Stimulated activated CD8-positive, alpha-beta memory T cell treated with anti-CD3 and anti-CD28 coated beads, Interleukin-2, amount 100 ng/mL, for 48 hours (primary cell): ENCODE measurements around the gene KRT76.
"Not testable (repeated sequence)": the region's sequence is repeated elsewhere in the genome, so short reads cannot be mapped to it uniquely, and the experiment has no call there.

Source experiments
- DNase-seq, 2 donors: peaks; one replicate each; pipeline ENCODE4 v3.0.0-alpha.2; 2020; ENCODE audit warnings: low read depth in 2 of 2

The KRT76 gene

DNA sequence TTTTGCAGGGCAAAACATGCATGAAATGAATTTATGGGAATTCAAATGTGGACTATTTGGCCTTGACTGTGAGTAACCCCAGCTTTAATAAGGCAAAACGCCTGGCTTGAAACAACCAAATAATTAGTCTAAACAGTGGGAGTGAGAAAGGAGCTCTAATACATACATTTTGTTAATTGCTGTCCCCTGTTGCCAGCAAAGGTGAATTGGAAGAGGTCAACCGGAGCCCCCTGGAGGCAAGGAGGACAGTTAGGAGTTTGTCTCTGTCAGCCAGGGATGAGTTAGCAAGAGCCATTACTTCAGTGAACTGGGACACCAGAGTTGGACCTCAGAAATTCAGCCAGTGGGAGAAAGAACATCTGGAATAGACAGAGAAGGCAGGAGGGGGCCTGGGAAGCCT, 17.4 kb downstream of the KRT76 start:
- no peak for DNase-seq

GRCh38 chr12:52759218-52759617, 17.9 kb downstream of the KRT76 start:
- DNase-seq = no peak

- no peak for DNase-seq
Observed at GRCh38 chr12:52757449-52758176, 19.5 kb downstream of the KRT76 start.

- no peak for DNase-seq
Observed at GRCh38 chr12:52756281-52756960, 20.7 kb downstream of the KRT76 start.

GRCh38 chr12:52755533-52755932, 21.6 kb downstream of the KRT76 start:
- DNase-seq = no peak

GRCh38 chr12:52754135-52754534, 23.0 kb downstream of the KRT76 start:
- DNase-seq = no peak

DNA sequence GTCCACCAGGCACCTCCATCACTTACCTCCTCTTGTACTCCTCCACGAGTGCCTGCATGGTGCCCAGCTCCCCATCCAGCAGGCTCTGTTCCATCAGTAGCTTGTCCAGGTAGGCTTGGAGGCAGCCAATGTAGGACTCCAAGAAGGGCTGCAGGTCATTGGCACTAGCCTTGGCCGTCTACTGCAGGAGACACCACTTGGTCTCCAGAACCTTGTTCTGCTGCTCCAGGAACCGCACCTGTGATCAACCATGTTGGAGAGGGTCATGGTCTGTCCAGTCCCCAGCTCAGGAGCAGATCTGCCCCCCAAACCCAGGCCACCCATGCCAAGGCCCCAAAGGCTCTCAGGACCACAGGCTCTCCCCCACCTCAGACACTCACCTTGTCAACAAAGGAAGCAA, 23.9 kb downstream of the KRT76 start:
- DNase-seq = no peak

DNA sequence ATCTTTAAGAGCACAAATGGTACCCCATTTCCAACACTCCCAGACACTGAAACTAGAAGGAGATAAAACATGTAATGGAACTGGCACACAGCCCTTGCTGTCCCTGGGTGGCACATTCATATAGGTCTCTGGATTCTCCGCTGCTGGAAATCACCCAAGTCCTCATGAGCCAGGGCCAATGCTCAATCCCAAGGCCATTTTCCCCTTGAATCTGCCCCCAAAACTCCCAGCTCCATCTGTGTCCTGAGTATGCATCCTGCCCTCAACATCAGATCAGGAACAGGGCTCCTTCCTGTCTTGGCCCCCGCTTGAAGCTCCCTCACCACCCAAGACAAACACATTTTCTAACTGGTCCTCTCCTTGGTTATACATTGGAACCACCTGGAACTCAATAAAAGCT, 24.6 kb downstream of the KRT76 start:
- no peak for DNase-seq

DNA sequence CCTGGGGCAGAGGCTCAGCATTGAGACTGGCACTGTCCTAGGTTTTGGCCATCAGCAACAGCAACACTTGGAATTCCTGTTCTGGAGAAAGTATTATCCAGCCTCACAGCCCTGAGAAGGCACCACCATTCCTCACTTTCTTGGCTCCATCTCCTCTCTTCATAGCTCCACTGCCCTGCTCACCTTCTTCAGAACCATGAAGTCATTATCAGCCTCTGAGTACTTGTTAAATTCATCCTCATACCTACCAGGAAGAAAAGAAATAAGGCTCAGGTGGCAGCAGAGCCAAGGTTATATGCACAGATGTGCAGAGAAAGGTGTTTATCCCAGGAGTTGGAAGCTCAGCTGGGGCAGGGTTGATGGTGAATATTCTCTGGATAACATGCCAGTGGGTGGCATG, 25.4 kb downstream of the KRT76 start:
- DNase-seq = no peak

- not testable (repeated sequence) for DNase-seq
Observed at GRCh38 chr12:52750532-52750931, 26.6 kb downstream of the KRT76 start.

DNA sequence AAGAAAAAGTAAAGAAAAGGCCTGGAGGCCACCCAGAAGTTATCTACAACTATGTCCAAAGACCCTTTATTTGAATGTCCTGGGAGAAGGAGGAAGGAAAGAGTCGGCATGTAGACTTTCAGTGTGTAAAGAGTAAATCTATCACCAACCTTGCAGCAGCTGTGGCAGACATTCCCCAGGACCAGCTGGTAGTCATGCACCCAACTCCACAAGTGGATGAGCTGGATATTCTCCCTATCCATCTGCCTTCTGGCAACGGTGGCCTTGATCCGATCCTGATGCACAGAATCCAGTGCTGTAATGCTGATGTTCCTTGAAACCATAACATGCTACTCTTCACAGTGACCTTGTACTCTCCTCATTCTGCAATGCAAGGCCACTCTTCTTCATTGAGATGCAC, 27.3 kb downstream of the KRT76 start:
- DNase-seq = no peak

DNA sequence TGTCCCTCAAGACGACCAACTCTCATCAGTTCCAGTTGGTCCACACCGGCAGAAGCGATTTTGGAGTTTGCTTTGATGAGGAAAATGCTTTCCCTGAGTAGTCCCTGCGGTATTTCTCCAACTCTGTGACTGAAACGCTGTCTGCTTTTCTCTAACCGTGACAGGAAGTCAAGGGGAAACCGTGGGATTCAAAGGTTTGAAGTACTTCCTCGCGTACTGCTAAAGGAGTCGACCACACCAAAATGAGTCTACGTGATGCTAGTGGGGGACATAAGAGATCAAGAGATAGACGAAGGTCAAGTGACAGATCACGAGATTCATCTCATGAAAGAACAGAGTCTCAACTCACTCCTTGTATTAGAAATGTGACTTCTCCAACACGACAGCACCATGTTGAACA, 28.6 kb downstream of the KRT76 start:
- DNase-seq = no peak

DNA sequence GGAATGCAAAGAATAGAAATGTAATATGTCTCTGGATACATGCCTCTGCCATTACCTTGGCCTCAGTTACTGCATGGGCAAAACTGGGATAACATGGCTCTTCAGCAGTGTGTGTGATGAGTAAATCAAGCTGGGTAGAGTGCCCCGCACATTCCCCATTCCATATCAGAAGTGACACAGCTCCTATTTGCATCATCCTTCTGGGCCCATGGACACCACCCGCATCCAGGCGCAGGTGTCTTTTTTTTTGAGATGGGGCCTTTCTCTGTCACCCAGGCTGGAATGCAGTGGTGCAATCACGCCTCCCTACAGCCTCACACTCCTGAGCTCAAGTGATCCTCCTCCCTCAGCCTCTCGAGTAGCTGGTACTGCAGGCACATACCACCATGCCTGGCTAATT, 31.6 kb downstream of the KRT76 start:
- no peak for DNase-seq

- DNase-seq = no peak
Observed at GRCh38 chr12:52744493-52745156, 32.5 kb downstream of the KRT76 start.

DNA sequence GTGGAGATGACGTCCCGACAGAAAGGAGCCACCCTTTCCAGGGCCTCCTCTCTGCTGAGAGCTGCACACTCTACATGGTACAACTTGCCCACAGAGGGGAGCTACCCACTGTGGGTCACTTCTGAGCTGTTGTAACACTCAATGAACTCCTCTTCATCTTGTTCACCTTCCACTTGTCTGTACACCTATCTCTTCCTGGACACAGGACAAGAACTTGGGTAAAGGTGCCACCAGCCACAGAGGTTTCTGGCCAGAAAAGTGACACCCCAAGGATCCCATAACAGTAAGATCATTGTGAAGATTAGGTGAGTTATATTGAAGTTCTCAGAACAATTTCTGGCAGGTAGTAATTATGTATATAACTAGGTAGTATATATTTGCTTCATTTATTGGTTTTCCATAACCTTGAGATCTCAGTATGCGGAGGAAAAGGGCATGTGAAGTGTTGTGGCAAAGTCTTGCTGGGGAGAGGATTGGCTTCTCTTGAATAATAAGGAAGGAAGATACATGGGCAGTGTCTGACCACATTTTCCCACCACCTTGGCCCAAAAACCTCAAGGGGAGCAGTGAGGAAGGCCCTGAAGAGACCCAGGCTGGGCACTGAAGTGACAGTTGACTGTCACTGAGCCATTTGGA, 34.2 kb downstream of the KRT76 start:
- DNase-seq = no peak

DNA sequence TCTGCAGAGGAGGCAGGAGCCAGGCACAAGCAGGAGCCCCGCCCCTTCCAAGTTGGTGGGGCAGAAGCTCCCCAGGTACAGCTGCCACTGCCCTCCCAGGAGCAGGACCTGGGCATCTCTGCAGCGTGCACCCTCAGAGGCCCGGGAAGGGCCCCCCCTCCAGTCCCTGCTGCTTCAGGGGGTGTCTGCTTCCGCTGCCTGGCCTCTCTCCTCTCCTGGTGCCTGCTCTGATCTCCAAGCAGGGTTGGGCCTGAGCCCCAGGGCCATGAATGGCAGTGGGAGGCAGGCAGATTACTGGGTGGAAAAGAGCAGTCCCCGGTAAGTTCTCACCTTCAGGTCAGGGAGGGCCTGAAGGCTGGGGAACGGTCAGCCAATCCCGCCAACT, 35.0 kb downstream of the KRT76 start:
- no peak for DNase-seq

GRCh38 chr12:52741375-52742195, 35.6 kb downstream of the KRT76 start:
- DNase-seq = peak; percentile 27 to 46

DNA sequence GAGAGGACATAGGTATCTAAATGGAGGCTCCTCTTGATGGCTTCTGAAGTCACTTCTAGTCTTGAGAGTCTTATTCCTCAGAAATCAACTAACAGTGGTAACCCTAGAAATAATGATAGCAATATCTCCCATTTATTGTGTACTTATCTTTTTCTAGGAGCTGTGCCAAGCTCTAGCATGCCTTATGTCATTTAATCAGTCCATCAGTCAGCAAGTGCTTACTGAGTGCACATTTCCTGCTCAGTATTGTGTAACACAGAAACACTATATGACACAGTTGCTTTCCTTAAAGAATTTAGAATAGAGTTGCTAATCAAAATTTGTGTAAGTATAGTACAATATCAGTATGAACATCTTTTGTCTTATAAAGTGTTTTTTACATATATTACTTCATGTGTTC, 36.6 kb downstream of the KRT76 start:
- DNase-seq = no peak

DNA sequence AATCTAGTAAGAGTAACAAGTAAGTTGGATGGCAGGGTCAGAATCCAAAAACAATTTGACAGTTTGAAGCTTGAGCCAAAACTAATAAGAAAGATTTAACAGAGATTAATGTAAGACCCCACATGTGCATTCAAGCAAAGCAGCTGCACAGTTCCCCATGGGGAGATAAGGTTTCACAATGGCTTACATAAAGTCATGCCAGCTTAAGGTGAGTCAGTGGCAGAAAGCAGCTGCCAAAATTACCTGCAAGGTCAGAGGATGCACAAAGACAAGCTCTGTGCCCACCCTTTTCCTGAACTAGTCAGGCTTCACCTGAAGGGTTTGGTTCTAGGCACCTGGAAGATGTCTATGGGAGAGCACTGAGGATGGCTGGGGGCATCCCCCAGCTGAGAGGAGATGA, 37.2 kb downstream of the KRT76 start:
- DNase-seq = no peak

DNA sequence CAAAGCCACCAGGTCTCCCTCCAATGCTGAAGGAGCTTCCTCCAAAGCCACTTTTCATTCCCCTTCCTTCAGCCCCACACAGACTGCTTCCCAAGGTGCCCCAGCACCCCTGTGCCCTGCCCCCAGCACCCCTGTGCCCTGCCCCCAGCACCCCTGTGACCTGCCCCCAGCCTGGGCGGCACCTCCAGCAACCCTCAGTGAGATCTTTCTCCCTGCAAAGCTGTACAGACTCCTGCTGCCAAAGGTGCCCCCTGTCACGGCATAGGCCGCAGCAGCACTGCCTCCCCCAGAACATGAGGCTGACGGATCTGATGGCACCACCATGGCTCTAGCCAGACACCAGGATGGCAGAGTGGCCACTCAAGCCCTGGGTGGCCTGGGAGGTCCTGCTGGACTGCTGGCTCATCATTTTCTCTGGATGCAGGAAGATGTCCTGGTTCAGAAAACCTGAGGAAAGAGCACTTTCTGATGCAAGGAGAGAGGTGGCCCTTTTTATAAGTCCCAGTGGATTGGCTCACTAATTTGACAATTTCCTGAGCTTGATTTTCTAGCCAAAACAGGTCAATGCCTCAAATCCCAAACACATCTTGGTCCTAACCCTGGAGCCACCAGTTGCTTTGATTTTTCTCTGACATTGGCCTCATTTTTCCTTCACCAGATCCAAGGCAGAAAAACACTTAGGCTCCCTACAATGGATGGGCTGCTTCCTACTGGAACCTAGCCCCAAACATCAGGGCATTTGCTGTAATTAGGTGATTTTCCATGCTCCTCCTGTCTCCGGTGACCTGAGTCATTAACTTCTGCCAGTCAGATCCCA, 41.1 kb downstream of the KRT76 start:
- DNase-seq = no peak

DNA sequence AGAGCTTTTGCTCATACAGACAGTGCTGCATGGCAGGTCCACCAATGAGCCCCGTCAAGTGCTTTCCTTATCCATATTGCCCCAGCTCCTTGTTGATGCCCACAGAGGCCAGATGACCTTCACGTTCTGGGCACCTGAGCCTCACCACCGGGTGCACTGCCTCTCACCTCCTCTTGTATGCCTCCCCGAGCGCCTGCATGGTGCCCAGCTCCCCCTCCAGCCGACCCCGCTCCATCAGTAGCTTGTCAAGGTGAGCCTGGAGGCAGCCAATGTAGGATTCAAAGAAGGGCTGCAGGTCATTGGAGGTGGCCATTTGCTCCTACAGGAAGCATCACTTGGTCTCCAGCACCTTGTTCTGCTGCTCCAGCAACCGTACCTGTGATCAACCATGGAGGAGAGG, 42.0 kb downstream of the KRT76 start:
- DNase-seq = no peak
